GM23338 (cell line): ENCODE results near the gene ADORA2A. TPM values are rescaled to one million over a fixed set of nuclear protein-coding genes. Genes with fewer than 3 reads are reported as not detected.

Experiments used
- ATAC-seq: fragments of 200-7000 bp; cut with Tn5 transposase; 3 replicates; pipeline ENCODE4 v1.9.1; 2020
- DNase-seq: peaks from one replicate; pipeline ENCODE4 v3.0.0-alpha.2; 2015; ENCODE audit warnings: low spot score
- H2AFZ ChIP-seq: fragments of 200-600 bp; sonication (generic); 2 replicates; pipeline ENCODE4 v1.8.0; 2016; ENCODE audit warnings: antibody characterized with exemption, mild to moderate bottlenecking, moderate library complexity
- H3F3A ChIP-seq: fragments of 200-600 bp; sonication (generic); replicated peaks from 2 replicates; pipeline ENCODE4 v1.8.0; 2017; ENCODE audit warnings: antibody characterized with exemption, mixed run types, low read depth
- H3K27ac ChIP-seq: fragments of 200-600 bp; sonication (generic); 2 replicates; pipeline ENCODE4 v1.6.1; 2016; ENCODE audit warnings: low read depth
- H3K27me3 ChIP-seq: fragments of 200-600 bp; sonication (generic); 2 replicates; pipeline ENCODE4 v1.8.0; 2016; ENCODE audit warnings: mild to moderate bottlenecking, mixed run types, moderate library complexity; ENCODE audit not compliant: insufficient read depth
- H3K36me3 ChIP-seq: fragments of 200-600 bp; sonication (generic); 2 replicates; pipeline ENCODE4 v1.8.0; 2016; ENCODE audit warnings: mild to moderate bottlenecking; ENCODE audit not compliant: insufficient read depth
- H3K4me1 ChIP-seq: fragments of 200-600 bp; sonication (generic); 2 replicates; pipeline ENCODE4 v1.8.0; 2016; ENCODE audit warnings: mild to moderate bottlenecking, moderate library complexity; ENCODE audit not compliant: insufficient read depth
- H3K4me2 ChIP-seq: fragments of 200-600 bp; sonication (generic); 2 replicates; pipeline ENCODE4 v1.7.1; 2017; ENCODE audit warnings: mixed run types
- H3K4me3 ChIP-seq: fragments of 200-600 bp; sonication (generic); 2 replicates; pipeline ENCODE4 v1.6.1; 2016; ENCODE audit warnings: mixed run types
- H3K79me2 ChIP-seq: fragments of 200-600 bp; sonication (generic); replicated peaks from 2 replicates; pipeline ENCODE4 v1.8.0; 2017; ENCODE audit warnings: mild to moderate bottlenecking; ENCODE audit not compliant: insufficient read depth
- H3K9me2 ChIP-seq: fragments of 200-600 bp; sonication (generic); 2 replicates; pipeline ENCODE4 v1.8.0; 2017; ENCODE audit not compliant: insufficient read depth
- H4K20me1 ChIP-seq: fragments of 200-600 bp; sonication (generic); replicated peaks from 2 replicates; pipeline ENCODE4 v1.8.0; 2017; ENCODE audit warnings: mild to moderate bottlenecking; ENCODE audit not compliant: insufficient read depth
- H3K27ac Mint-ChIP-seq: 2 replicates; pipeline ENCODE4 v1.8.0; 2020; ENCODE audit warnings: inconsistent platforms, mild to moderate bottlenecking, moderate library complexity, mixed read lengths
- H3K27me3 Mint-ChIP-seq: 3 replicates; pipeline ENCODE4 v1.8.0; 2022; ENCODE audit warnings: low read depth, mild to moderate bottlenecking, moderate library complexity, mixed read lengths, inconsistent platforms; ENCODE audit not compliant: insufficient read depth, poor library complexity
- H3K36me3 Mint-ChIP-seq: 3 replicates; pipeline ENCODE4 v1.8.0; 2021; ENCODE audit warnings: low read depth, mild to moderate bottlenecking, inconsistent platforms, moderate library complexity, mixed read lengths
- H3K4me1 Mint-ChIP-seq: 3 replicates; pipeline ENCODE4 v1.8.0; 2020; ENCODE audit warnings: mild to moderate bottlenecking, inconsistent platforms, mixed read lengths
- H3K4me3 Mint-ChIP-seq: 3 replicates; pipeline ENCODE4 v1.8.0; 2021; ENCODE audit warnings: moderate library complexity, mild to moderate bottlenecking, inconsistent platforms, mixed read lengths
- H3K9me3 Mint-ChIP-seq: 3 replicates; pipeline ENCODE4 v1.8.0; 2020; ENCODE audit warnings: moderate library complexity, mild to moderate bottlenecking, inconsistent platforms, mixed read lengths
- ETS1 ChIP-seq: IDR thresholded peaks from 2 replicates; pipeline ENCODE4 v1.6.1; 2016; ENCODE audit warnings: antibody characterized with exemption
- EZH2 ChIP-seq: fragments of 200-600 bp; sonication (generic); IDR thresholded peaks from one replicate; pipeline ENCODE4 v1.8.0; 2017; ENCODE audit warnings: antibody characterized with exemption, mild to moderate bottlenecking, low read depth; ENCODE audit not compliant: unreplicated experiment
- POLR2AphosphoS5 ChIP-seq: IDR thresholded peaks from 2 replicates; pipeline ENCODE4 v1.6.1; 2016; ENCODE audit warnings: antibody characterized with exemption, low read depth
- ZNF114 ChIP-seq: fragments of 250-450 bp; sonication (Bioruptor Pico); IDR thresholded peaks from 2 replicates; pipeline ENCODE4 v1.5.0; 2020; ENCODE audit warnings: mild to moderate bottlenecking, moderate library complexity
- ZNF331 ChIP-seq: fragments of 250-450 bp; sonication (Bioruptor Pico); IDR thresholded peaks from 2 replicates; pipeline ENCODE4 v1.5.0; 2020; ENCODE audit warnings: low read depth, mild to moderate bottlenecking, moderate library complexity
- polyA plus RNA-seq: library from polyadenylated mRNA; unstranded; fragments of >200 nt; fragmentation: Nextera tagmentation; extraction: Ambion mirVana; gene quantifications from 2 replicates; pipeline ENCODE4 v1.2.1, GENCODE V29; 2016
- total RNA-seq: library from RNA; depleted of rRNA; stranded (reverse); fragments of >200 nt; shearing (Covaris generic); gene quantifications from 2 replicates; pipeline ENCODE4 v1.2.3, GENCODE V29; 2014
- TF ChIP-seq, protein P1 (sequence below): fragments of 250-450 bp; sonication (Bioruptor Pico); IDR thresholded peaks from 2 replicates; pipeline ENCODE4 v1.5.0; 2020; ENCODE audit warnings: mild to moderate bottlenecking, moderate library complexity

The ADORA2A gene
- total and polyA plus RNA-seq, 2 experiments from 2014 or later: 4.1 to 13.5 TPM

- TF ChIP-seq EZH2: no peak
- TF ChIP-seq ZNF331: no peak
- TF ChIP-seq ZNF114 (CRISPR knock-in tag): no peak
- no peak for TF ChIP-seq POLR2AphosphoS5
- TF ChIP-seq ETS1: no peak
- TF ChIP-seq, protein P1, sequence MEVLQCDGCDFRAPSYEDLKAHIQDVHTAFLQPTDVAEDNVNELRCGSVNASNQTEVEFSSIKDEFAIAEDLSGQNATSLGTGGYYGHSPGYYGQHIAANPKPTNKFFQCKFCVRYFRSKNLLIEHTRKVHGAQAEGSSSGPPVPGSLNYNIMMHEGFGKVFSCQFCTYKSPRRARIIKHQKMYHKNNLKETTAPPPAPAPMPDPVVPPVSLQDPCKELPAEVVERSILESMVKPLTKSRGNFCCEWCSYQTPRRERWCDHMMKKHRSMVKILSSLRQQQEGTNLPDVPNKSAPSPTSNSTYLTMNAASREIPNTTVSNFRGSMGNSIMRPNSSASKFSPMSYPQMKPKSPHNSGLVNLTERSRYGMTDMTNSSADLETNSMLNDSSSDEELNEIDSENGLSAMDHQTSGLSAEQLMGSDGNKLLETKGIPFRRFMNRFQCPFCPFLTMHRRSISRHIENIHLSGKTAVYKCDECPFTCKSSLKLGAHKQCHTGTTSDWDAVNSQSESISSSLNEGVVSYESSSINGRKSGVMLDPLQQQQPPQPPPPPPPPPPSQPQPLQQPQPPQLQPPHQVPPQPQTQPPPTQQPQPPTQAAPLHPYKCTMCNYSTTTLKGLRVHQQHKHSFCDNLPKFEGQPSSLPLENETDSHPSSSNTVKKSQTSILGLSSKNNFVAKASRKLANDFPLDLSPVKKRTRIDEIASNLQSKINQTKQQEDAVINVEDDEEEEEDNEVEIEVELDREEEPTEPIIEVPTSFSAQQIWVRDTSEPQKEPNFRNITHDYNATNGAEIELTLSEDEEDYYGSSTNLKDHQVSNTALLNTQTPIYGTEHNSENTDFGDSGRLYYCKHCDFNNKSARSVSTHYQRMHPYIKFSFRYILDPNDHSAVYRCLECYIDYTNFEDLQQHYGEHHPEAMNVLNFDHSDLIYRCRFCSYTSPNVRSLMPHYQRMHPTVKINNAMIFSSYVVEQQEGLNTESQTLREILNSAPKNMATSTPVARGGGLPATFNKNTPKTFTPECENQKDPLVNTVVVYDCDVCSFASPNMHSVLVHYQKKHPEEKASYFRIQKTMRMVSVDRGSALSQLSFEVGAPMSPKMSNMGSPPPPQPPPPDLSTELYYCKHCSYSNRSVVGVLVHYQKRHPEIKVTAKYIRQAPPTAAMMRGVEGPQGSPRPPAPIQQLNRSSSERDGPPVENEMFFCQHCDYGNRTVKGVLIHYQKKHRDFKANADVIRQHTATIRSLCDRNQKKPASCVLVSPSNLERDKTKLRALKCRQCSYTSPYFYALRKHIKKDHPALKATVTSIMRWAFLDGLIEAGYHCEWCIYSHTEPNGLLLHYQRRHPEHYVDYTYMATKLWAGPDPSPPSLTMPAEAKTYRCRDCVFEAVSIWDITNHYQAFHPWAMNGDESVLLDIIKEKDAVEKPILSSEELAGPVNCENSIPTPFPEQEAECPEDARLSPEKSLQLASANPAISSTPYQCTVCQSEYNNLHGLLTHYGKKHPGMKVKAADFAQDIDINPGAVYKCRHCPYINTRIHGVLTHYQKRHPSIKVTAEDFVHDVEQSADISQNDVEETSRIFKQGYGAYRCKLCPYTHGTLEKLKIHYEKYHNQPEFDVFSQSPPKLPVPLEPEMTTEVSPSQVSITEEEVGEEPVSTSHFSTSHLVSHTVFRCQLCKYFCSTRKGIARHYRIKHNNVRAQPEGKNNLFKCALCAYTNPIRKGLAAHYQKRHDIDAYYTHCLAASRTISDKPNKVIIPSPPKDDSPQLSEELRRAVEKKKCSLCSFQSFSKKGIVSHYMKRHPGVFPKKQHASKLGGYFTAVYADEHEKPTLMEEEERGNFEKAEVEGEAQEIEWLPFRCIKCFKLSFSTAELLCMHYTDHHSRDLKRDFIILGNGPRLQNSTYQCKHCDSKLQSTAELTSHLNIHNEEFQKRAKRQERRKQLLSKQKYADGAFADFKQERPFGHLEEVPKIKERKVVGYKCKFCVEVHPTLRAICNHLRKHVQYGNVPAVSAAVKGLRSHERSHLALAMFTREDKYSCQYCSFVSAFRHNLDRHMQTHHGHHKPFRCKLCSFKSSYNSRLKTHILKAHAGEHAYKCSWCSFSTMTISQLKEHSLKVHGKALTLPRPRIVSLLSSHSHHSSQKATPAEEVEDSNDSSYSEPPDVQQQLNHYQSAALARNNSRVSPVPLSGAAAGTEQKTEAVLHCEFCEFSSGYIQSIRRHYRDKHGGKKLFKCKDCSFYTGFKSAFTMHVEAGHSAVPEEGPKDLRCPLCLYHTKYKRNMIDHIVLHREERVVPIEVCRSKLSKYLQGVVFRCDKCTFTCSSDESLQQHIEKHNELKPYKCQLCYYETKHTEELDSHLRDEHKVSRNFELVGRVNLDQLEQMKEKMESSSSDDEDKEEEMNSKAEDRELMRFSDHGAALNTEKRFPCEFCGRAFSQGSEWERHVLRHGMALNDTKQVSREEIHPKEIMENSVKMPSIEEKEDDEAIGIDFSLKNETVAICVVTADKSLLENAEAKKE (CRISPR knock-in tag): no peak
- H2AFZ ChIP-seq: no peak overlapping the region
- no peaks in the 10 kb centered on the region for H4K20me1 ChIP-seq
- H3K79me2 ChIP-seq: no peaks in the 10 kb centered on the region
- H3K9me2 ChIP-seq: no peaks in the 10 kb centered on the region
- no peak overlapping the region for H3K4me3 ChIP-seq
- Mint-ChIP-seq H3K36me3 (no peaks in the 10 kb centered on the region), H3K27me3 (peaks cover 4% of the 10 kb centered on the region), H3K4me1 (peaks cover 8% of the 10 kb centered on the region), H3K4me3 (no peak overlapping the region), H3K9me3 (no peaks in the 10 kb centered on the region), H3K27ac (no peak overlapping the region)
- ATAC-seq (no peak), DNase-seq (no peak)
- H3K36me3 ChIP-seq: no peaks in the 10 kb centered on the region
- peaks cover 4% of the 10 kb centered on the region; the same call in 1 of the 2 replicates for H3K4me1 ChIP-seq
- H3K27me3 ChIP-seq: no peaks in the 10 kb centered on the region
- H3K4me2 ChIP-seq: no peak overlapping the region
- no peaks in the 10 kb centered on the region for H3F3A ChIP-seq
- H3K27ac ChIP-seq: no peak overlapping the region
These were observed 27.6 kb downstream of the ADORA2A start for GRCh38 chr22:24455039-24455438.
